ENCODE results near the gene AMOTL2.

- no peak for TF ChIP-seq EGR1 (IDR thresholded peaks at IDR 0.05)
- no peak for TF ChIP-seq RAD21 (IDR thresholded peaks at IDR 0.05; ENCODE audit: low read depth)
- TF ChIP-seq EP300 (IDR thresholded peaks at IDR 0.05; ENCODE audit: borderline replicate concordance), result no peak
- no peak for TF ChIP-seq CEBPB (IDR thresholded peaks at IDR 0.05)
- no peak for TF ChIP-seq CREB1 (IDR thresholded peaks at IDR 0.05; ENCODE audit: low read depth)
- no peak for TF ChIP-seq ZBTB7A (IDR thresholded peaks at IDR 0.05; ENCODE audit: low read depth)
- no peak for TF ChIP-seq TCF12 (IDR thresholded peaks at IDR 0.05; ENCODE audit: low read depth)
- no peak for TF ChIP-seq USF1 (IDR thresholded peaks at IDR 0.05)
- TF ChIP-seq REST (IDR thresholded peaks at IDR 0.05; ENCODE audit: low read depth), result no peak
- no peak for TF ChIP-seq TAF1 (IDR thresholded peaks at IDR 0.05; ENCODE audit: low read depth)
- no peak for TF ChIP-seq YY1 (IDR thresholded peaks at IDR 0.05; ENCODE audit: low read depth)
- no peak for TF ChIP-seq MAX (IDR thresholded peaks at IDR 0.05)
- no peak for TF ChIP-seq NFIC (IDR thresholded peaks at IDR 0.05)
Observed at GRCh38 chr3:134388788-134389485, 14.7 kb upstream of the AMOTL2 start.
